ENCODE results near the gene CUL4B.
A peak's percentile ranks its signal among the peaks of the same experiment; 100 is the strongest.
"Not testable (repeated sequence)": the region's sequence is repeated elsewhere in the genome, so short reads cannot be mapped to it uniquely, and the experiment has no call there.

CUL4B gene

GRCh38 chrX:120560842-120561633 is at the start of gene CUL4B:
TSS of gene CUL4B (minus strand) at chrX:120560962. CDS start at chrX:120560638, 324 bp downstream.
- H3K4me3 ChIP-seq (ENCODE audit: low read depth, low read length): peak within 1 kb of the TSS; percentile 74
- peak; percentile 97 for DNase-seq (ENCODE audit: low read depth)
- TF ChIP-seq CTCF (conservative IDR thresholded peaks at IDR 0.05; ENCODE audit: low read depth, low read length): no peak

- H3K4me3 ChIP-seq (ENCODE audit: low read depth, low read length): peak overlapping the region; percentile 72
- no peak for TF ChIP-seq CTCF (conservative IDR thresholded peaks at IDR 0.05; ENCODE audit: low read depth, low read length)
- DNase-seq (ENCODE audit: low read depth): peak; percentile 57
These were observed 43.6 kb upstream of the CUL4B start for GRCh38 chrX:120604361-120604782.

GRCh38 chrX:120603707-120604360 is 43.1 kb upstream of the CUL4B start, which contains the start of gene MCTS1:
TSS of gene MCTS1 (plus strand) at chrX:120604101. CDS start at chrX:120604237, 136 bp downstream.
- DNase-seq (ENCODE audit: low read depth): peak; percentile 97
- peak within 1 kb of the TSS; percentile 72 for H3K4me3 ChIP-seq (ENCODE audit: low read depth, low read length)
- TF ChIP-seq CTCF (conservative IDR thresholded peaks at IDR 0.05; ENCODE audit: low read depth, low read length): no peak

GRCh38 chrX:120585702-120586101 is 24.9 kb upstream of the CUL4B start:
- DNase-seq (ENCODE audit: low read depth): no peak
- H3K4me3 ChIP-seq (ENCODE audit: low read depth, low read length): no peak overlapping the region
- no peak for TF ChIP-seq CTCF (conservative IDR thresholded peaks at IDR 0.05; ENCODE audit: low read depth, low read length)

GRCh38 chrX:120575379-120576114 is 14.8 kb upstream of the CUL4B start:
- no peak for DNase-seq (ENCODE audit: low read depth)
- no peak overlapping the region for H3K4me3 ChIP-seq (ENCODE audit: low read depth, low read length)
- no peak for TF ChIP-seq CTCF (conservative IDR thresholded peaks at IDR 0.05; ENCODE audit: low read depth, low read length)

GRCh38 chrX:120573806-120574205 is 13.0 kb upstream of the CUL4B start:
- H3K4me3 ChIP-seq (ENCODE audit: low read depth, low read length); DNase-seq (ENCODE audit: low read depth): not testable (repeated sequence)

GRCh38 chrX:120570011-120570600 is 9.3 kb upstream of the CUL4B start:
- H3K4me3 ChIP-seq (ENCODE audit: low read depth, low read length): no peak overlapping the region
- TF ChIP-seq CTCF (conservative IDR thresholded peaks at IDR 0.05; ENCODE audit: low read depth, low read length): no peak
- no peak for DNase-seq (ENCODE audit: low read depth)
